HepG2 (cell line): ENCODE measurements around the gene MEF2B. TPM values are rescaled to one million over a fixed set of nuclear protein-coding genes. Genes with fewer than 3 reads are reported as not detected.

Experiments
- ATAC-seq: fragments of 200-7000 bp; cut with Tn5 transposase; 3 replicates; pipeline ENCODE4 v1.9.1; 2020; ENCODE audit warnings: mild to moderate bottlenecking, moderate library complexity
- BruUV-seq: library from RNA; stranded (reverse); fragments of 400-500 nt; replicated peaks from 2 replicates; lab custom pipeline; 2021; lab: Mats Ljungman, UMichigan
- CTCF ChIA-PET: fragments of 300-600 bp; formaldehyde crosslinking; extraction: SDS; loops from one replicate; lab custom pipeline; 2021; ENCODE audit warnings: low total read pairs, inconsistent platforms, low intra/inter-chr PET ratio; lab: Yijun Ruan, JAX
- POLR2A ChIA-PET: fragments of 350-600 bp; sonication (Branson Sonifier 250); formaldehyde crosslinking; loops from one replicate; lab custom pipeline; 2020; ENCODE audit warnings: antibody characterized with exemption, inconsistent platforms; lab: Yijun Ruan, JAX
- DNase-seq: peaks from one replicate; pipeline ENCODE4 v3.0.0-alpha.2; 2015; ENCODE audit warnings: low spot score
- FAIRE-seq: peaks from 3 replicates; lab custom pipeline; 2011; peaks lifted over from hg19 to GRCh38; lab: Jason Lieb, UNC
- H2AFZ ChIP-seq: one replicate; pipeline ENCODE4 v1.6.1; 2011; ENCODE audit warnings: low read length, inconsistent platforms
- H3K27ac ChIP-seq: fragments of 300-600 bp; 3 replicates; pipeline ENCODE4 v1.8.0; 2011; ENCODE audit warnings: mixed run types, mild to moderate bottlenecking, mixed read lengths, low read length, inconsistent platforms; ENCODE audit not compliant: insufficient read depth; ENCODE audit errors: extremely low read length
- H3K27me3 ChIP-seq, 2 experiments: fragments of 200-600 bp in 1 of 2; 2 replicates in 1 of 2; 3 replicates in 1 of 2; pipeline versions ENCODE4 v1.6.0 to v1.8.0; 2011; ENCODE audit warnings: low read length in 2 of 2, mild to moderate bottlenecking in 2 of 2, moderate library complexity in 2 of 2, inconsistent platforms in 1 of 2; ENCODE audit not compliant: insufficient read depth in 2 of 2, control insufficient read depth in 1 of 2
- H3K36me3 ChIP-seq, 2 experiments: fragments of 200-600 bp in 1 of 2; replicated peaks in 1 of 2; 2 replicates in 1 of 2; 3 replicates in 1 of 2; pipeline versions ENCODE4 v1.5.1 to v1.8.0; 2011; ENCODE audit warnings: low read length in 2 of 2, inconsistent platforms in 1 of 2; ENCODE audit not compliant: insufficient read depth in 2 of 2, control insufficient read depth in 1 of 2
- H3K4me1 ChIP-seq: 2 replicates; pipeline ENCODE4 v1.5.1; 2012; ENCODE audit warnings: low read length, inconsistent platforms; ENCODE audit not compliant: insufficient read depth
- H3K4me2 ChIP-seq: 2 replicates; pipeline ENCODE4 v1.6.0; 2011; ENCODE audit warnings: low read depth, low read length, inconsistent platforms
- H3K4me3 ChIP-seq, 3 experiments: fragments of 200-600 bp in 1 of 3; sonication (generic), shearing (Covaris generic) in 1 of 3; replicated peaks in 1 of 3; 2 replicates each; pipeline ENCODE4 v1.5.1; 2011 to 2016; ENCODE audit warnings: low read length in 3 of 3, inconsistent platforms in 2 of 3, low read depth in 2 of 3, mild to moderate bottlenecking in 2 of 3, control low read depth in 1 of 3, mixed read lengths in 1 of 3; ENCODE audit not compliant: insufficient read depth in 1 of 3
- H3K79me2 ChIP-seq: one replicate; pipeline ENCODE4 v1.6.1; 2011; ENCODE audit warnings: low read length, inconsistent platforms; ENCODE audit not compliant: insufficient read depth
- H3K9ac ChIP-seq: 2 replicates; pipeline ENCODE4 v1.6.0; 2011; ENCODE audit warnings: mild to moderate bottlenecking, low read depth, low read length, inconsistent platforms; ENCODE audit not compliant: insufficient read depth
- H3K9me3 ChIP-seq: 2 replicates; pipeline ENCODE4 v1.5.1; 2012; ENCODE audit warnings: mild to moderate bottlenecking, low read length
- H4K20me1 ChIP-seq: 2 replicates; pipeline ENCODE4 v1.6.0; 2011; ENCODE audit warnings: inconsistent platforms, mild to moderate bottlenecking, low read length, moderate library complexity; ENCODE audit not compliant: insufficient read depth
- BRF2 ChIP-seq: sonication (generic); formaldehyde crosslinking; IDR thresholded peaks from 2 replicates; pipeline ENCODE4 v1.8.1; 2022; ENCODE audit warnings: mild to moderate bottlenecking, missing genetic modification reagents
- GZF1 ChIP-seq: sonication (generic); formaldehyde crosslinking; IDR thresholded peaks from 2 replicates; pipeline ENCODE4 v1.5.1; 2020; ENCODE audit warnings: mild to moderate bottlenecking, missing genetic modification reagents
- HDAC6 ChIP-seq: fragments of 200-600 bp; sonication (generic); IDR thresholded peaks from 2 replicates; pipeline ENCODE4 v1.7.0; 2017; ENCODE audit warnings: mild to moderate bottlenecking, antibody characterized with exemption, low read length, low read depth
- RFX5 ChIP-seq: IDR thresholded peaks from 2 replicates; pipeline ENCODE4 v1.6.1; 2011; ENCODE audit warnings: low read depth, low read length, improper control_type of control experiment
- ZBTB33 ChIP-seq: sonication (generic); formaldehyde crosslinking; IDR thresholded peaks from 2 replicates; pipeline ENCODE4 v1.4.0; 2020; ENCODE audit warnings: missing genetic modification reagents
- ZBTB7A ChIP-seq: sonication (generic); formaldehyde crosslinking; IDR thresholded peaks from 2 replicates; pipeline ENCODE4 v1.8.0; 2022; ENCODE audit warnings: mild to moderate bottlenecking, missing genetic modification reagents
- ZNF580 ChIP-seq: IDR thresholded peaks from 2 replicates; pipeline ENCODE4 v1.6.1; 2016; ENCODE audit warnings: low read depth, borderline replicate concordance
- WGBS: methylation state at CpG from one replicate; pipeline ENCODE4 v1.1.6; 2017; ENCODE audit warnings: low lambda C conversion rate; 5-methylcytosine and 5-hydroxymethylcytosine counted together
- in situ Hi-C: cut with HindIII; loops from 2 replicates; pipeline ENCODE4 v1.10.0; 2017; ENCODE audit warnings: low pct_unique_long_range_greater_than_20kb; ENCODE audit not compliant: extremely low pct_ligation_motif_present
- intact Hi-C: fragments of 100-400 bp; cut with micrococcal nuclease; formaldehyde crosslinking; loops from one replicate; pipeline ENCODE4 v1.10.0; 2022; ENCODE audit not compliant: unreplicated experiment
- polyA plus RNA-seq, 8 experiments: library from polyadenylated mRNA; depleted of rRNA in 3 of 8; stranded (reverse) in 7 of 8; unstranded in 1 of 8; fragments of >200 nt; fragmentation: Illumina TruSeq in 4 of 8; extraction: Trizol in 4 of 8; gene quantifications; 2 replicates each; pipeline versions ENCODE4 v1.2.1 to v1.2.3, GENCODE V29; 2011 to 2016; ENCODE audit warnings: low read depth in 4 of 8, missing spikeins in 1 of 8, mixed read lengths in 1 of 8; ENCODE audit not compliant: insufficient read depth in 1 of 8
- total RNA-seq, 5 experiments: library from RNA; depleted of rRNA; stranded (reverse); fragments of >200 nt; fragmentation: Illumina TruSeq; extraction: Trizol; gene quantifications; 2 replicates each; pipeline ENCODE4 v1.2.3, GENCODE V29; 2016; ENCODE audit warnings: low read depth in 1 of 5

Gene MEF2B
- total and polyA plus RNA-seq, 2 of the 13 experiments (the other 11 are each of a cell fraction or from before 2014, with no cell fraction given), result 1.2 to 1.7 TPM

GRCh38 chr19:19157808-19158207, 12.3 kb downstream of the MEF2B start:
- no peaks in the 10 kb centered on the region for H4K20me1 ChIP-seq
- DNase-seq, result no peak
- TF ChIP-seq HDAC6, result no peak
- no peak for TF ChIP-seq ZNF580 (CRISPR knock-in tag)
- TF ChIP-seq ZBTB33 (CRISPR knock-in tag), result no peak
- TF ChIP-seq BRF2 (CRISPR knock-in tag), result no peak
- TF ChIP-seq RFX5, result no peak
- no peak for TF ChIP-seq ZBTB7A (CRISPR knock-in tag)
- TF ChIP-seq GZF1 (CRISPR knock-in tag), result no peak
- 82% methylated on average over 6 of the region's 6 CpGs for WGBS
- intact Hi-C loops, result no loop called here
- POLR2A ChIA-PET, result interaction anchor here (2.5 kb wide), 1 partner anchor 12 kb away, joined by 11 read pairs; the partner anchor contains the start of gene MEF2B
- no peak overlapping the region for H3K4me2 ChIP-seq
- CTCF ChIA-PET, result no interaction called here
- BruUV-seq, result no TSS peak
- ATAC-seq, result no peak
- H3K4me3 ChIP-seq, result no peak overlapping the region
- H3K4me1 ChIP-seq, result no peaks in the 10 kb centered on the region
- in situ Hi-C loops, result no loop called here
- H3K27me3 ChIP-seq, result no peaks in the 10 kb centered on the region
- H3K9me3 ChIP-seq, result no peaks in the 10 kb centered on the region
- H3K27ac ChIP-seq, result no peak overlapping the region
- H3K36me3 ChIP-seq, result no peaks in the 10 kb centered on the region
- H2AFZ ChIP-seq, result no peak overlapping the region
- no peak overlapping the region for H3K9ac ChIP-seq
- H3K79me2 ChIP-seq, result no peaks in the 10 kb centered on the region
- FAIRE-seq, result no peak
